Central memory CD8-positive, alpha-beta T cell (primary cell): ENCODE measurements around the gene REC8.
"Not testable (repeated sequence)": the region's sequence is repeated elsewhere in the genome, so short reads cannot be mapped to it uniquely, and the experiment has no call there.

ENCODE experiments used
- ATAC-seq: fragments of 150-1000 bp; cut with Tn5 transposase; replicated peaks from 2 replicates; pipeline ENCODE4 v1.10.0; 2022; ENCODE audit warnings: mild to moderate bottlenecking, moderate FRiP score, moderate number of reproducible peaks; ENCODE audit not compliant: poor library complexity, severe bottlenecking; ENCODE audit errors: extremely low read depth
- DNase-seq, 2 donors: peaks; one replicate each; pipeline ENCODE4 v3.0.0; 2021; ENCODE audit warnings: low spot score in 2 of 2
- H3K27ac Mint-ChIP-seq: one replicate; pipeline ENCODE4 v1.8.0; 2022; ENCODE audit warnings: low read depth, mild to moderate bottlenecking, moderate library complexity, mixed read lengths
- H3K27me3 Mint-ChIP-seq: one replicate; pipeline ENCODE4 v1.8.0; 2022; ENCODE audit warnings: mixed read lengths
- H3K36me3 Mint-ChIP-seq: one replicate; pipeline ENCODE4 v1.8.0; 2022; ENCODE audit warnings: mild to moderate bottlenecking, moderate library complexity, mixed read lengths; ENCODE audit not compliant: insufficient read depth
- H3K4me1 Mint-ChIP-seq: one replicate; pipeline ENCODE4 v1.8.0; 2022; ENCODE audit warnings: mixed read lengths
- H3K4me3 Mint-ChIP-seq: one replicate; pipeline ENCODE4 v1.8.0; 2022; ENCODE audit warnings: mild to moderate bottlenecking, moderate library complexity, mixed read lengths
- H3K9me3 Mint-ChIP-seq: one replicate; pipeline ENCODE4 v1.8.0; 2022; ENCODE audit warnings: mixed read lengths

The REC8 gene

DNA sequence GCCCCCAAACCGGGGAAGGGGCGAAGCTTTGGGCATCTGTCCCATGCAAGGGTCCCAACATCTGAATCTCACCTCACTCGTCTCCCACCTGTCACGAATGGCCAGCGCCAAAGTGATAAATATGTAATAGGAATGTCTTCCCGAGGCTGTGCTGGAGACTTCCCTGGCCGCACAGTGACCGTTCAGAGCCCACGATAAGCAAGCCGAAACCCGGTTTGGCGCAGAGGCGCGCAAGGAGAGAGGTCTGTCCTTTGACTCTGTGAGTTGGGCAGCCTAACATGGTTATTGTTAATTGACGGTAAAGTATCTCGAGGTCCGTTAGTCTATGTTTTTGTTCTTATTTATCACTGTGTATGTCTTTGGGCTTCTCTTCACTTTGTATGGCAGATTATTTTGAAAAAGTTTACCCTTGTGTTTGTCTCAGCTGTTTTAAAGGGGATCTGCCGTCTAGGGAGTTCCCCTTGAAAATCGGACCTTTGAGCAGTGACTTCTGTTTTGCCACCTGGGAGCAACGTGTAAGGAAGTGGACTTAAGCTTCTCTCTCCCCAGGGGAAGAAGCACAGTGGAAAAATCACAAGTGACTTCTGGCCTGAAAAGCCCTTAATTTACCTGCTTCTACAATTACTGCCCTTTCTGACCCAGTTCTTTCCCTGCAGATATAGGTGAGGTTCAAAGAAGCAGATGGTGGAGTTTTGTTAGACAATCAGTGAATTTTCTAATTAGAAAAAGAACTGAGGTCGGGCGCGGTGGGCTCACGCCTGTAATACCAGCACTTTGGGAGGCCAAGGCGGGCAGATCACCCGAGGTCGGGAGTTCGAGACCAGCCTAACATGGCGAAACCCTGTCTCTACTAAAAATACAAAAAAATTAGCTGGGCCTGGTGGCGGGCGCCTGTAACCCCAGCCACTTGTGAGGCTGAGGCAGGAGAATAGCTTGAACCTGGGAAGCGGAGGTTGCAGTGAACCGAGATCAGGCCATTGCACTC, 24.5 kb downstream of the REC8 start:
- Mint-ChIP-seq H3K27me3 (no peaks in the 10 kb centered on the region), H3K36me3 (peaks cover 42% of the 10 kb centered on the region), H3K27ac (peak overlapping the region; percentile 98), H3K4me1 (peaks cover 57% of the 10 kb centered on the region), H3K4me3 (peak overlapping the region; percentile 89), H3K9me3 (no peaks in the 10 kb centered on the region)
- no peak for ATAC-seq
- no peak for DNase-seq

DNA sequence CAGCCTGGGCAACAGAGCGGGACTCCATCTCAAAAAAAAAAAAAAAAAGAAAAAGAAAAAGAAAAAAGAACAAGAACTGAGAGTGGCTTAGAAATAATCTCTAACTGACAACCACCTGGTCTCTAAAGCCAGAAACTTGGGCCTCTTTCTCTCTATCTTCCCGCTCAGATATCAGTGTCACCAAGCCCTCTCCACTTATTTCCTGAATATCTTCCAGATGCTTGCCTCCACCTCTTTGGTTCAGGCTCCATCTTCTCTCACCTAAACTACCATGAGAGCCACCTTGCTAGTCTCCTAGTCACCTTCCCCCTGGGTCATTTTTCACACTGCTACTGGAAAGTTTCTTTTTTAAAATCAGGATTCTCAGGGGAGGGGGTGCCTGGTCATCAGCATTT, 25.2 kb downstream of the REC8 start:
- Mint-ChIP-seq H3K4me1 (peaks cover 53% of the 10 kb centered on the region), H3K9me3 (no peaks in the 10 kb centered on the region), H3K36me3 (peaks cover 46% of the 10 kb centered on the region), H3K27ac (peak overlapping the region; percentile 98), H3K4me3 (peak overlapping the region; percentile 89), H3K27me3 (no peaks in the 10 kb centered on the region)
- DNase-seq (no peak), ATAC-seq (no peak)

- Mint-ChIP-seq H3K27ac (peak overlapping the region; percentile 83), H3K27me3 (no peaks in the 10 kb centered on the region), H3K36me3 (peaks cover 46% of the 10 kb centered on the region), H3K4me3 (no peak overlapping the region), H3K9me3 (no peaks in the 10 kb centered on the region), H3K4me1 (peaks cover 48% of the 10 kb centered on the region)
- no peak for DNase-seq
- no peak for ATAC-seq
Measured at GRCh38 chr14:24198814-24199524, 27.1 kb downstream of the REC8 start.

- H3K9me3 Mint-ChIP-seq, DNase-seq, H3K27me3 Mint-ChIP-seq, H3K4me3 Mint-ChIP-seq, ATAC-seq: not testable (repeated sequence)
- peaks cover 41% of the 10 kb centered on the region for H3K4me1 Mint-ChIP-seq
- H3K27ac Mint-ChIP-seq = peak overlapping the region; percentile 33
- peaks cover 32% of the 10 kb centered on the region for H3K36me3 Mint-ChIP-seq
Measured at GRCh38 chr14:24202538-24202937, 30.7 kb downstream of the REC8 start.

DNA sequence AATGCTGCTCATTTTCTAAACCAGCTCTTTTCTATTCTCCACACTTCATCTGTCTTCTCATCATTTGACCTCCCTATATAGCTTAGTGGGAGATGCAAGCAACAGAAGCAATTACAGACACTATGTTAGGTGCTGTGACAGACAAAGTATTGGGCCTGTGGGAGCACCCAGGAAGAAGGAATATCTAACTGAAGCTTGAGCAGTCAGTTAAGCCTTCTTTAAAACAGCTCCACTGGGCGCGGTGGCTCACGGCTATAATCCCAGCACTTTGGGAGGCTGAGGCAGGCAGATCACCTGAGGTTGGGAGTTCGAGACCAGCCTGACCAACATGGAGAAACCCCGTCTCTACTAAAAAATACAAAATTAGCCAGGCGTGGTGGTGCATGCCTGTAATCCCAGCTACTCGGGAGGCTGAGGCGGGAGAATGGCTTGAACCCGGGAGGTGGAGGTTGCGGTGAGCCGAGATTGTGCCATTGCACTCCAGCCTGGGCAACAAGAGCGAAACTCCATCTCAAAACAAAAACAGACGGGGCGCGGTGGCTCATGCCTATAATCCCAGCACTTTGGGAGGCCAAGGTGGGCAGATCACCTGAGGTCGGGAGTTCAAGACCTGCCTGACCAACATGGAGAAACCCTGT, 31.5 kb downstream of the REC8 start:
- Mint-ChIP-seq H3K4me1 (peaks cover 45% of the 10 kb centered on the region), H3K27ac (peak overlapping the region; percentile 33), H3K36me3 (peaks cover 34% of the 10 kb centered on the region)
- not testable (repeated sequence) for H3K4me3 Mint-ChIP-seq, H3K27me3 Mint-ChIP-seq, DNase-seq, ATAC-seq, H3K9me3 Mint-ChIP-seq

GRCh38 chr14:24204163-24205146, 32.6 kb downstream of the REC8 start:
- Mint-ChIP-seq H3K9me3 (no peaks in the 10 kb centered on the region), H3K27me3 (no peaks in the 10 kb centered on the region), H3K27ac (peak overlapping the region; percentile 16), H3K4me1 (peaks cover 34% of the 10 kb centered on the region), H3K4me3 (no peak overlapping the region), H3K36me3 (peaks cover 32% of the 10 kb centered on the region)
- DNase-seq (no peak), ATAC-seq (no peak)

DNA sequence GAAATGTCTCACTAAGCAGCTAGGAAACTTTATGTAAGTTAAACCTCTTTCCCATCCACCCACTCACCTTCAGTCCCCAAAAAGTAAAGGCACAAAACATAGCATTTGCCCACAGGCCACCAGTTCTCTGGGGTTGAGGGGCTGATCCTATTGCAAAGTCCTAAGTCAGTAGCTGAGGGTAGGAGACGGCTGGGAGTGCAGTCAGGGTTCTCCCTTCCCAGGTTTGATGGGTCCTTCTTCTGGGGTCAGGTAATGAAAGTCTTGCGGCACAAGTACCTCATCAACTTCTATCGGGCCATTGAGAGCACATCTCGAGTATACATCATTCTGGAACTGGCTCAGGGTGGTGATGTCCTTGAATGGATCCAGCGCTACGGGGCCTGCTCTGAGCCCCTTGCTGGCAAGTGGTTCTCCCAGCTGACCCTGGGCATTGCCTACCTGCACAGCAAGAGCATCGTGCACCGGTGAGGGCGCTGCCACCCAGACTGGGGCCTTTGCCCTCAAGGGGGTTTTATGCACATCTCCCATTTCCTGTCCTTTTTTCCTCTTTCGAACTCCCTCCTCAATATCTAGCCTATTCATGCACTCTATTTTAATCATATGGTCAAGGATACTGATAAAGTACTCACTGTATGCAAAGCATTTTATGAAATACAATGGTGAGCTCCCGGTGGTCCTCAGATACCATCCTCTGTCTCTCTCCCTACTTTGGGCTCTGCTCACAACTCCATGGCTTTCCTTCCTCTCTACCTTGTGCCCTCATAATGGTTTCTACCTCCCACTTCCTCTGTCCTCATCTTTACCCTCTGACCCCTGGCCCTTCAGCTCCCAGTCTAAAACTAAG, 34.6 kb downstream of the REC8 start:
- Mint-ChIP-seq H3K27me3 (no peaks in the 10 kb centered on the region), H3K27ac (peak overlapping the region; percentile 99), H3K9me3 (no peaks in the 10 kb centered on the region), H3K4me3 (peak overlapping the region; percentile 48), H3K36me3 (peaks cover 33% of the 10 kb centered on the region), H3K4me1 (peaks cover 42% of the 10 kb centered on the region)
- no peak for ATAC-seq
- DNase-seq = no peak

DNA sequence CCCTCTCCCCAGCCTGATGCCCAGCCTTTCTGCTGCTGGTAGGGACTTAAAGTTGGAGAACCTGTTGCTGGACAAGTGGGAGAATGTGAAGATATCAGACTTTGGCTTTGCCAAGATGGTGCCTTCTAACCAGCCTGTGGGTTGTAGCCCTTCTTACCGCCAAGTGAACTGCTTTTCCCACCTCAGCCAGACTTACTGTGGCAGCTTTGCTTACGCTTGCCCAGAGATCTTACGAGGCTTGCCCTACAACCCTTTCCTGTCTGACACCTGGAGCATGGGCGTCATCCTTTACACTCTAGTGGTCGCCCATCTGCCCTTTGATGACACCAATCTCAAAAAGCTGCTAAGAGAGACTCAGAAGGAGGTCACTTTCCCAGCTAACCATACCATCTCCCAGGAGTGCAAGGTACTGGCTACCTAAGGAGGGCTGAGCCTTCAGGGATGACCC, 35.2 kb downstream of the REC8 start:
- peak; percentile 86 for ATAC-seq

DNA sequence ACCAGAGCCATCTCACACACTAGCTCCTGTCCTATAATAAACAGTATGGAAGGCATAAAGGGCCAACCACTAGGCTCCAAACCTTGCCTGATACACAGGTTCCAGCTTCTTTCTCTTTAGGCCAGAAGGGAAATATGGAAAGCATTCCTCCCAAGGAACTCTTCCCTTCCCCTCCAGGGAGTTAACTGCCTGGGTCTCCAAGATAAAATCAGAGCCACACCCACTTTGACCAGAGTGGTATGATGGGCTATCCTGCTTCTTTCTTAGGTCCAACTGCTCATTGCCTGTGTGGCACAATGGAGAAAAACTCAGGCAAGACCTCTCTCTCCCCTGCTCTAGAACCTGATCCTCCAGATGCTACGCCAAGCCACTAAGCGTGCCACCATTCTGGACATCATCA, 35.7 kb downstream of the REC8 start:
- Mint-ChIP-seq H3K27me3 (no peaks in the 10 kb centered on the region), H3K9me3 (no peaks in the 10 kb centered on the region), H3K4me1 (peaks cover 52% of the 10 kb centered on the region), H3K4me3 (peak overlapping the region; percentile 48), H3K36me3 (peaks cover 34% of the 10 kb centered on the region), H3K27ac (peak overlapping the region; percentile 99)
- ATAC-seq = no peak
- no peak for DNase-seq

More for the DNA sequence above, 35.2 kb downstream of the REC8 start:
- Mint-ChIP-seq H3K27ac (peak overlapping the region; percentile 99), H3K27me3 (no peaks in the 10 kb centered on the region), H3K36me3 (peaks cover 33% of the 10 kb centered on the region), H3K9me3 (no peaks in the 10 kb centered on the region), H3K4me3 (peak overlapping the region; percentile 48), H3K4me1 (peaks cover 47% of the 10 kb centered on the region)
- peak in 1 of 2 donors; percentile 32 for DNase-seq

DNA sequence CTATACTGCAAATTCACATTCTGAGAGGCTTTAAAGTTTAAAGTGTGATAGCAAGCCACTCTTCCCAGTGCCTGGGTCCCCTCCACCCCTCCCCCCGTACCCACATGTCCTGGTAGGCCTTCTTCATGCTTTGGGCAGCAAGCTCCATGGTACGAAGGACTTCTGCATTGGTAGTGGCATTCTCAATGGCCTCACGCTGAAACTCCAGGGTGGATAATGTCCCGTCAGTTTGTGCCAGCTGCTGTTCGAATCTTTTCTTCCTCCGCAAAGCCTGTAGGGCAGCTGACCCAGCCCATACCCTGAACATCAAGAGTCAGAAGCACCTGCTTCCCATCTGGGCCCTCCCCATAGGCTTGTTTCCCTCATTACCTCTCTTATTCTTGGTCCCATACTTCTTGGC, 39.4 kb downstream of the REC8 start:
- DNase-seq (no peak), ATAC-seq (no peak)
- H3K4me3 Mint-ChIP-seq = peak overlapping the region; percentile 36
- H3K27ac Mint-ChIP-seq = peak overlapping the region; percentile 96
- no peaks in the 10 kb centered on the region for H3K9me3 Mint-ChIP-seq
- no peaks in the 10 kb centered on the region for H3K27me3 Mint-ChIP-seq
- H3K4me1 Mint-ChIP-seq = peaks cover 64% of the 10 kb centered on the region
- H3K36me3 Mint-ChIP-seq = peaks cover 54% of the 10 kb centered on the region
